Epidermal melanocyte (primary cell): Measurements from ENCODE around the gene TFAP2C.
"Not testable (repeated sequence)": the region's sequence is repeated elsewhere in the genome, so short reads cannot be mapped to it uniquely, and the experiment has no call there.

ENCODE experiments used
- DNase-seq: peaks from one replicate; pipeline ENCODE4 v3.0.0; 2011; ENCODE audit warnings: low spot score; ENCODE audit not compliant: insufficient read length

TFAP2C gene

DNA sequence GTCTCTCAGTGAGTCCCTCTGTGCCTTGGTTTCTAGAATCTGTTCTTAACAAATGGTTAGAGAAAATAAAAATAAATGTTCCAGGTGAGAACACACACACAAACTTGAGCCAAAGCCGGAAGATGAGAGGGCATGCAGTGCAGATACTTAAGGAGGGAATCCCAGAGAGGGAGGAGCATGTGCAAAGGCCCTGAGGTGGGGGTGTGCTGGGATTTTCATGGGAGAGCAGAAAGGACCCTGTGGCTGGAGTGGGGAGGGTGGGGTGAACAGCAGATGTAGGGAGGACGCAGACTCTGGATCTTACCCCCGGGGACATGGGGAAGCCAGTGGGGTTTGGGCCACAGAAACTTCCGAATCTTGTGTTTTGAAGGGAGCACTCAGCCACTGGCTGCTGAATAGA is 17.5 kb downstream of the TFAP2C start:
- DNase-seq = no peak

DNA sequence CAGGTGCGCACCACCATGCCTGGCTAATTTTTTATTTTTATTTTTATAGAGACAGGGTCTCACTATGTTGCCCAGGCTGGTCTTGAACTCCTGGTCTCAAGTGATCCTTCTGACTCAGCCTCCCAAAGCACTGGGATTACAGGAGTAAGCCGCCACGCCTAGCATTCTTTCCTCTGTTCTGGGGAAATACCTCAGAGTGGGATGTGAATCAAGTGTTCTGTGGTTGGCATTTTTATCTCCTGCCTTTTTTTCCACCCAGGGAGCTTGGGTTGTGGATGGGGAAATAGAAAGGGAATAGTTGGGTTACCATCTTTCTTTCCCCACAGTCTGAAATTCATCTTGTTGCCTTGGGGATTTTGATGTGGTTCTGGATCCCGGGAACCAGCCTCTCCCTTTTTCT is 24.1 kb downstream of the TFAP2C start:
- no peak for DNase-seq

DNA sequence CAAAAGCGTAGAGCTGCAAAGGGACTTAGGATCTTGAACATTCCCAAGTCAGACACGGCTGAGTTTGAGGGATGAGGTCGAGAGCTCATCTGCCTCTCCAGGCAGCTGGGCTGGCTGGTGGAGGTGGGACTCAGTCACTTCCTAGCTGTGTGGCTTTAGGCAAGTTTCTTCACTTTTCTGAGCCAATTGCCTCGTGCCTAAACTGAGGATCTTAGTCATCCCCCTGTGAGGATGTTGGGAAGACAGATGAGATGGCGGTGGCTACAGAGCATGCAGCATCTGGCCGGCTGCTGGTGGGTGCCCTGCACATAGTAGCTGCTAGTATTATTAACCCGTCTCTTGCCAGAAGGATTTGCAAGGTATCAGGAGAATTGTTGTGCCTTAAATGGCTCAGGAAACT is 27.5 kb downstream of the TFAP2C start:
- DNase-seq = no peak

DNA sequence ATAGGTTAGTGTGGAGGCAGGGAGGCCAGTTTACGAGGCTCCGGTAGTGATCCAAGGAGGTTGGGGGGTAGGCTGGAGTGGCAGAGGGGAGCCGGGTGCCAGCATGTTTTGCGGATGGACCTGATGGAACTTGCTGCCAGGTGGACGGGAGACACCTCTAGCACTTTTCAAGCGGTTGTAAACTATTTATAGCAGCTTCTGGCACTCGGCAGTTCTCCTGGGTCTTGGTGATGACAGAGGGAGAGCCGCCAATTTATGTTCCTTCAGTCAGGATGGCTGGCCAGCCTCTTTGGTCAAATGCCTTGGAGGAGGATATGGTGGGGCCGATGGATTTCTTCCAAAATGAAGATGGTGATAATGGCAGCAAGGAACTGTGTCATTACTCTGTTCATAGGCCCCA is 28.8 kb downstream of the TFAP2C start:
- no peak for DNase-seq

DNA sequence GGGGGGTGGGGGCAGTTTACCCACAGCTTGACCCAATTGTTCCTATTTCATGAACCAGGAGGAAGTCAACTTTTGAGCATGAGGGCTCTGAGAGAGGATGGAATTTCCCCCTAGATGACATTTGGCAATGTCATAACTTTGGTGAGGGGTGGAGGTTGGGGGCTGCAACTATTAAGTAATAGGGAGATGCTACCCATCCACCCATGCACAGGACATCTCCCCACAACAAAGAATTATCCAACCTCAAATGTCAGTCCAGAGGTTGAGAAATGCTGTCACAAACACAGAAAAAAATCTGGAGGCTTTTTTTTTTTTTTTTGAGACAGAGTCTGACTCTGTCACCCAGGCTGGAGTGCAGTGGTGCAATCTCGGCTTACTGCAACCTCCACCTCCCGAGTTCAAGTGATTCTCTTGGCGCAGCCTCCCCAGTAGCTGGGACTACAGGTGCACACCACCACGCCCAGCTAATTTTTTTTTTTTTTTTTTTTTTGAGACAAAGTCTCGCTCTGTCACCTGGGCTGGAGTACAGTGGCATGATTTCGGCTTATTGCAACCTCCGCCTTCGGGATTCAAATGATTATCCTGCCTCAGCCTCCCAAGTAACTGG is 29.3 kb downstream of the TFAP2C start:
- not testable (repeated sequence) for DNase-seq

DNA sequence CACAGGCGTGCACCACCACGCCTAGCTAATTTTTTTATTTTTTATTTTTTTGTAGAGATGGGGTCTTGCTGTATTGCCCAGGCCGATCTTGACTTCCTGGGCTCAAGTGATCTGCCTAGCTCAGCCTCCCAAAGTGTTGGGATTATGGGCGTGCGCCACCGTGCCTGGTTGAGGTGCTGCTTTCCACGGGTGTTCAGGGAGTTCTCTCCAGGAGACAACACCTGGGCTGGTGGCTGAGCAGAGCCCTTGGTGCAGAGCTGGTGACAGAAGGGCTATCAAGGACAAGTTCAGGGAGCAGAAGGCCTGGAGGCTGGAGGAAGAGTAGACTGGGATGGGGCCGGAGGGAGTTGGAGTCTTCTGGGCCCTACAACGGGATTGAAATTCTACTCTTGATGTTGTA is 34.6 kb downstream of the TFAP2C start:
- DNase-seq = no peak

DNA sequence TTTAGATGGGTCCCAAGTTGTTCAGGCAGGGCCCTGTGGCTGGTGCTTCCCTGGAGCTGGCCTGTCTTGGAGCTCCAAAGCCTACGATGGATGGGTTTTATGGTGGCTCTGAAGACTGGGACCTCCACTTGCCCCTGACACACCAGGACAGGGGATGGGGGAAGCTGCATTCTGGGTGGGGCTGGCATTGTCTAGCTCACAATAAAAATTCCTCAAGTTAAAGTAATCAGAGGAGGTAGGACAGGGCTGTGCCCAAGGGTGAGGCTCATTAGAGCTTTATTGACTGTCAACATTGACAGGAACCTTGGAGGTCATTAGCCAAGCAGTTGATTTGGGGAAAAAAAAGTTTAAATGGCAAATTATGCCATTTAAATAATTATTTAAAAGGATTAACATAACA is 35.7 kb downstream of the TFAP2C start:
- DNase-seq = no peak

DNA sequence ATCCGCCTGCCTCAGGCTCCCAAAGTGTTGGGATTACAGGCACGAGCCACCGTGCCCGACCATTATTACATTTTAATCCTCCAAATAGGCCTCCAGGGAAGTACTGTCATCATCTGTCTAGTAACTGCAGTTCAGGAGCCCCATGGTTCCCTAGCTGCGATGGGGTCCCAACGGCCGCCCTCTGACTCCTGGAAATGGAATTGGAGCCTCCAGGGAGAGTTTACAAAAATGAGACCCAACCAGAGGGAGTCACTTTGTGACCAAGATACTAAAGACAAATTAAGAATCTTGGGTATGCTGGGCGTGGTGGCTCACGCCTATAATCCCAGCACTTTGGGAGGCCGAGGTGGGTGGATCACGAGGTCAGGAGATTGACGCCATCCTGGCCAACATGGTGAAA is 36.7 kb downstream of the TFAP2C start:
- no peak for DNase-seq

DNA sequence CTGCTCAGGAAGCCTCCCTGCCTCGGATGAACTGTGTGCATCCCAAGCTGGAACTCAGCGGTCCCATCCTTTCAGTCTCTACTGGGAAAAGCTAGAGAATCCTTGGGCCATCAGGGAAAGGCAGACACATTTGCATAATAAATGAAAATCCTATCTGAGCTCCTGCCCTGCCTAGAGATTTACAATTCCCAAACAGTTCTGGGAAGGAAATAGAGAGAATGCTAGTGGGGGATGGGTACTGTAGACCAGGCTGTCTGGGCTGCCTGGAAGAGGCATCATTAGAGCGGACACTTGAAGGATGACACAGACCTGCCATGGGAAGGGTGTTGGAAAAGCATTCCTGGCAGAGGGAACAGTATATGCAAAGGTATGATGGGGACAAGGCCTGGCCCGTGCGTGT is 44.3 kb downstream of the TFAP2C start:
- no peak for DNase-seq

DNA sequence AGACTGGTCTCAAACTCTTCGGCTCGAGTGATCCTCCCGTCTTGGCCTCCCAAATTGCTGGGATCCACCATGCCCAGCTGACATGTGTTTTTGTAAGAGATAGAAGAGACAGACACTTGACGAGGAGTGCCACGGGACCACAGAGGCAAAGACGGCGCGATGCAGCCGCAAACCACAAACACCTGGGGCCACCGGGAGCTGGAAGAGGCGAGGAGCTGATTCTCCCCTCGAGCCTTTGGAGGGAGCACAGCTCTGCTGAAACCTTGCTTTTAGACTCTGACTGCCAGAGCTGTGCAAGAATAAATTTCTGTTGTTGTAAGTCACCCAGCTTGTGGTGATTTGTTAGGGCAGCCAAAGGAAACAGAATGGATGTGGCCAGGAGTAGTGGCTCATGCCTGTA is 46.9 kb downstream of the TFAP2C start:
- DNase-seq = no peak

DNA sequence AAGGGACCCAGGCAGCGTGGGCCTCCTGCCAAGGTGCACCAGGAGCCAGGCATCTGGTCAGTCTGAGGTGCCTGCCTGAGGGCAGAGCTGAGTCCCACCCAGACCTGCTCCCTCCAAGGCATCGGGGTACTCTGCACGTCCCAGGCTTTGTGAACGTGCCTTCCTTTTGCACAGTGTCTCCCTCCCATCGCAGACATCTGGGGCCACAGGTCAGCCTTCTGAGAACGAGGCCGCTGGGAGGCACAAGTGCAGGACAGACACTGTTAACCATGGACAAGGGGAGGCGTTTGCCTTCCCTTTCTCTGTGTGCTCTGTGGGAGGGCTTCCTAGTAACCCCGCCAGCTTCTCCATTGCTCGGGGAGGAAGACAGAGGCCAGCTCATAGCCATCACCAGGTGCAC is 47.6 kb downstream of the TFAP2C start:
- no peak for DNase-seq

DNA sequence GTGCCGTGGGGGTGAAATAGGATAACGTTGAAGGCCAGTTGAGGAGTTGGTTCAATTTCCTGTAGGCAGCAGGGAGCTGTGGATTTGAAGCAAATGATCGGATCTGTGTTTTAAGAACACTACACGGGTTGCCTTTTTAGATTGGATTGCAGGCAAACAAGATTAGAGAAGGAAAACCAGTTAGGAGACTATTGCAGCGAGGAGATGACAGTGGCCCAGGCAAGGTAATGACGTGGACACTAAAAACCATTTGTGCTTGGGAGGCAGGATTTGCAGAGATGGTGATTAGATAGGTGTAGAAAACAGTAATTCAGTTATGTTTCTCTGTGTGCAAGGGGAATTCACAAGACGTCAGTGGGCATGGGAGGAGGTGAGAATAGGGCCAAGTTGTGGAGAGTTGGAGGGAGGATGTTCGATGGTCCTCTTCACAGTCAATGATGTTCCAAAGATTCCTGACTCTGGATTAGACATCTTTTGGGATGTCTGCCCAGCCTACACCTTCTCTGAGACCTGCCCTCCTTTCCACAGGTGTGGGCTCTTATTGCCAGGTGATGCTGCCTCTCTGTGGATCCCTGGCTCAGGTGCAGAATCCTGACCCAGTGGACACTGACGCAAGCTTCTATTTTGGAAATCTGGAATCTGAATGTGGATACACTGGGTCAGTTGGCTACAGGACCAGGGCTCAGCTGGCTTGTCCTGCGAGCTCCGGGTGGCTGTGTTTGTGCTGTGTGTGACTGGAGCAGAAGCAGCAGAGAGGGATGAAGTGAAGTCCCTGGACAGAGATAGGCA is 54.2 kb downstream of the TFAP2C start:
- DNase-seq = no peak

DNA sequence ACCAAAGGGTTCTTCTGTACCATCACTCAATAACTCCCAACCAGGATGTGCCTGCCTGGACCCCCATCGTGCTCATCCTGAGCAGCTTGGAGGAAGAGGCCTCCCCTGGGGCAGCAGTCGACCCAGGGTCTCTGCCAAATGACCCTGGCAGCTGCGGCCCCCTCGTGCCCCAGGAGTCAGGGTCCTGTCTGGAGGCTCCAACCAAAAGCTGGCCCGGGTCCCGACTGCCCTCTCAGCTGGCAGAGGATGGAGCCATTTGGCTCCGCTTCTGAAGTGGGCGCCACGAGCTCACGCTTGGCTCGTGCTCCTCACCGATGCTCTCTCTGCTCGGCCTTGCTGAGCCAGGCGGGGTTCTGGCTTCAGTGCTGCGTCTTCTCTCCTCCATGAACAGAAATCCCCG is 56.8 kb downstream of the TFAP2C start:
- DNase-seq = no peak

DNA sequence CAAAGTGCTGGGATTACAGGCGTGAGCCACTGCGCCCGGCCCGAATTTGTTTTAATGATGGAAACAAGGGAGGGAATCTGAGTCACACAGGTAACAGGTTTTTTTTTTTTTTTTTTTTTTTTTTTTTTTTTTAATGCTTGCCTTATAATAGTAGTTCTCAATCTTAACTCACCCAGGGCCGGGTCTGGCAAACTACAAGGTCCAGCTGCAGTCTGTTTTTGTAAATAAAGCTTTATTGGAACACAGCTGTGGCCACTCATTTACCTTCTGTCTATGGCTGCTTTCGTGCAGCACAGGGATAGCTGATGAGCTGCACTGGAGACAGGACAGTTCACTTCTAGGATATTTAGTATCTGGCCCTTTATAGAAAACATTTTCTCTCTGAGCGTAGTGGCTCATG is 58.0 kb downstream of the TFAP2C start:
- no peak for DNase-seq

DNA sequence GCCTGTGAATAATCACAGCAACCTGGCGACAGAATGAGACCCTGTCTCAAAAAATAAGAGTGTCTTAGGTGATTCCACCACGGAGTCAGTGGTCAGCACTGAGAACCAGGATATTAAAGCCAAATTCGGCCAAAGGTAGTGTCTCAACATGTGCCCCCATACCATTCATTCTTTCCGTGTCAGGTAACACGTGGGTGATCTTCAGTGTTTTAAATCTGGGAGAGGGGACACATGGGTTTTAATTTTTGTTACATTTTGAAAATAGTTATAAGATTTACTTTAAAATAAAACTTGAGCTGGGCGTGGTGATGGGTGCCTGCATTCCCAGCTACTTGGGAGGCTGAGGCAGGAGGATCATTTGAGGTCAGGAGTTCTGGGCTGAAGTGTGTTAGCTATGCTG is 59.0 kb downstream of the TFAP2C start:
- no peak for DNase-seq
